Head of caudate nucleus (tissue), 42 donors: ENCODE results near the gene DYNLL2.
"Not testable (repeated sequence)": the region's sequence is repeated elsewhere in the genome, so short reads cannot be mapped to it uniquely, and the experiment has no call there.

Source experiments
- DNase-seq, 42 donors: peaks; one replicate each; pipeline versions ENCODE4 v3.0.0 to v3.0.0-alpha.2; 2020 to 2021; ENCODE audit warnings: mixed read lengths in 7 of 42
- intact Hi-C: fragments of 100-400 bp; cut with DNase I; formaldehyde crosslinking; loops from one replicate; pipeline ENCODE4 v1.15.0; 2022

Gene DYNLL2

GRCh38 chr17:58094118-58094517, 10.9 kb downstream of the DYNLL2 start:
- intact Hi-C loops: no loop called here

DNA sequence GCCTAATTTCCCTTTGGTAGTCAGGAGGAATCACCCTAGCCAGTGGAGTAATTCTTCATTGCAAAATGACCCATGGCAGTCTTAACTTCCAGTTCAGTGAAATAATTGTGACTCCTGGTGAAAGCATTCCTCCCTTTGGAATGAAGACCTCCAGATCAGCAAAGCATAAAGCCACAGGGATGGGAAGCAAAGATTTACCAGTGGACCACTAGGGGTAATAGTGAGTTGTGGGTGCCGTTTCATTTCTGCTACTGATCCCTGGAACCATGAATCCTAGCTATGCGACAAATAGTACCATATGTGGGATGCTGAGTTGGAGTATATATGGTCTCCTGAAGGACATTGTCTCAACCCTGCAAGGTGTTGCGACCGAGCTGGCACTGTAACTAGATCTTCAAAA, 13.7 kb downstream of the DYNLL2 start:
- DNase-seq: no peak
- intact Hi-C loops: no loop called here

More at GRCh38 chr17:58094118-58094517, 10.9 kb downstream of the DYNLL2 start:
- DNase-seq: no peak

- intact Hi-C loops: no loop called here
Observed at GRCh38 chr17:58097384-58098088, 14.3 kb downstream of the DYNLL2 start.

GRCh38 chr17:58100506-58100905, 17.3 kb downstream of the DYNLL2 start:
- intact Hi-C loops: no loop called here
- DNase-seq: no peak

More at GRCh38 chr17:58097384-58098088, 14.3 kb downstream of the DYNLL2 start:
- peak in 1 of 42 donors; percentile 28 for DNase-seq

GRCh38 chr17:58101898-58102297, 18.7 kb downstream of the DYNLL2 start:
- DNase-seq, intact Hi-C loops: not testable (repeated sequence)

DNA sequence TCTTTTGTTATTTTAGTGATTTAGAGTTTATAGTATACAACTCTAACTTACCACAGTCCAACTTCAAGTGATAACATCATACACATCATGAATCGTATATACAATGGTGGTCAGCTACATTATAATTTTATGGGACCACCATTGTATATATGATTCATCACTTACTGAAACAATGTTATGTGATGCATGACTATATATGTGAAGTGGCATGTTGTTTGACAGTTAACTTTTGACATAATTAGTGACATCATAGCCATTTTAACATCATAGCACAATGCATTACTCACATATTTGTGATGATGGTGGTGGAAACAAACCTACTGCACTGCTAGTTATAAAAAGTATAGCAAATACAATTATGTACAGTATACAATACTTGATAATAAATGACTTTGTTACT, 21.9 kb downstream of the DYNLL2 start:
- intact Hi-C loops: no loop called here
- DNase-seq: no peak

DNA sequence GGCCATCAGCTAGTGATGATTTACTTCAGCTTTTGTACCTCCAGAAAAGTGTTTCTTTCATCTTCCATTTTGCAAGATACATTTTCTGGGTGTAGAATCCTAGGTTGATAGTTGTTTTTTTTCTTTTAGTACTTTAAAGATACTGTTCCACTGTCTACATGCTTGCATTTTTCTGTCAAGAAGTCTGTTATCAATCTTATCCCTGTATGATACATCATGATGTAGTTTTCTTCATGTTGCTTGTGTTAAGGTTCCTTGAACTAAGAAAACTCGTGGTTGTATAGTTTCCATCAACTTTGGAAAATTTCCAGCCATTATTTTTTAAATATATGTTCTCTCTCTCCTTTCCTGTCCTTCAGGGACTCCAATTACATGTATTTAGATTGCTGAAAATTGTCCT, 24.1 kb downstream of the DYNLL2 start:
- intact Hi-C loops: no loop called here
- no peak for DNase-seq

GRCh38 chr17:58109197-58109596, 26.0 kb downstream of the DYNLL2 start:
- intact Hi-C loops: no loop called here
- DNase-seq: no peak

GRCh38 chr17:58110012-58110411, 26.8 kb downstream of the DYNLL2 start:
- intact Hi-C loops: loop anchor here (5.0 kb wide), 1 partner anchor 253 kb away; no protein-coding TSS in a partner anchor
- DNase-seq: no peak

DNA sequence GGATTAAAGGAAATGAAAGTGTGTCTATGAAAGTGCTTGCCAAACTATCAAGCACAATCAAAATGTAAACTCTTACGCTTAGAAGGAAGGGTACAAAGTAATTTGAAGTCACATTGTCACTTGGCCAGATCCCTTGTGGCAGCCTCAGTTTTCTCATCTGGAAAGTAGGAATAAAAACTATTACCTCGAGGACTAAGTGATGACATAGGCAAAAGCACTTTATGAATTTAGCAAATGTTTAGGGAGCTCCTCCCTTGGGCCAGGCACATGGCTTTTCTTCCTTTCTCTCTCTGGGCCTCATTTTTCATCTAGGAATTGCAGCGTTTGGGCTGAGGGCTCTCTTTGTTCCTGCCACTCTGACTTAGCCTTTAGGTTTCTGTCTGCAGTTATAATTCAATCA, 28.5 kb downstream of the DYNLL2 start:
- intact Hi-C loops: loop anchor here (5.0 kb wide), 1 partner anchor 254 kb away; no protein-coding TSS in a partner anchor
- no peak for DNase-seq

DNA sequence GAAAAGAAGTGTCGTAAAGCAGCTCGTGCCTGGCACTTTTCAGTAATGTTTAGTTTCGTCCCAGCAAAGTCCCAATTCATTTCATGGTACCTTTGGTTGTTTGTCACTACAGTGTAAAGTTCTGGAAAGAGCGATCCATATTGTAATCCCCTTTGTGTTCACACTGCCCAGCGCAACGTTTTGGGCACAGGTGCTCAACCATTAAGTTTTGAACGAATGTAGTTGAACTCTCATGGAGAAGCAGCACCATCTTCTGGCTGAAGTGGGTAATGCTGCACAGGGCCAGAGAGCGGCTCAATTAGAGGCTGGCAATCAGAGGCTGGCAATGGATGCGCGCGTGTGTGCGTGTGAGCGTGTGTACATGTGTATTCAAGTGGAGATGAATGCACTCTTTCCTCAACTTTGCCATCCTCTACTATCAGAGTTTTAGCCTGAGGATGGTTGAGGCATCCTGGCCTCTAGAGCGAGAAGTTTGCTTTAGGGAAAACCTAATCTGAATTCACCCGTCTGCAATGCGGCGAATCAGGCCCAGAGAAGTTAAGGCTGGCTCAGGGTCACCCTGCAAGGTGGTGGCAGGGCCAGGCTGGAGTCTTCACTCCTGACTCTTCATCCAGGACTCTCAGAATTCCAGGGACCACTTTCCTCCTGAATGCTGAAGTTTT, 29.9 kb downstream of the DYNLL2 start:
- intact Hi-C loops: loop anchor here (5.0 kb wide), 1 partner anchor 256 kb away; no protein-coding TSS in a partner anchor
- peak; percentile 50 to 94 (median 86) for DNase-seq

- no peak for DNase-seq
- intact Hi-C loops: loop anchor here (5.0 kb wide), 1 partner anchor 257 kb away; no protein-coding TSS in a partner anchor
Observed at GRCh38 chr17:58113947-58114346, 30.7 kb downstream of the DYNLL2 start.

GRCh38 chr17:58117382-58117781, 34.2 kb downstream of the DYNLL2 start:
- no peak for DNase-seq
- intact Hi-C loops: no loop called here

DNA sequence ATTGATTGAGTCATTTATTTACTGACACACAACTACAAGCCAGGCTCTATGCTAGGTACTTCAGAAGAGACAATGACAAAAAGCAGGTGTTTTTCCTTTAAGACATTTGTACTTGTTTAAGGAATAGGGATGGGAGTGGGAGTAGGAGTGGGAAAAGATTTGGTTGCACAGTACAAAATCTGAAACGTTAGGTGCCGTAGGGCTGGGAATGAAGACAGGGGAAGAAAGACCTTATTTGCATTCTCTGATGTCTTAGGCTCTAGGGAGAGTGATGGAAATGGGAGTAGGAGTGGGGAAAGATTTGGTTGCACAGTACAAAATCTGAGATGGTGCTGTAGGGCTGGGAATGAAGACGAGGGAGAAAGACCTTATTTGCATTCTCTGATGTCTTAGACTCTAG, 36.3 kb downstream of the DYNLL2 start:
- intact Hi-C loops: no loop called here
- peak in 14 of 42 donors; percentile 11 to 68 (median 34) for DNase-seq

DNA sequence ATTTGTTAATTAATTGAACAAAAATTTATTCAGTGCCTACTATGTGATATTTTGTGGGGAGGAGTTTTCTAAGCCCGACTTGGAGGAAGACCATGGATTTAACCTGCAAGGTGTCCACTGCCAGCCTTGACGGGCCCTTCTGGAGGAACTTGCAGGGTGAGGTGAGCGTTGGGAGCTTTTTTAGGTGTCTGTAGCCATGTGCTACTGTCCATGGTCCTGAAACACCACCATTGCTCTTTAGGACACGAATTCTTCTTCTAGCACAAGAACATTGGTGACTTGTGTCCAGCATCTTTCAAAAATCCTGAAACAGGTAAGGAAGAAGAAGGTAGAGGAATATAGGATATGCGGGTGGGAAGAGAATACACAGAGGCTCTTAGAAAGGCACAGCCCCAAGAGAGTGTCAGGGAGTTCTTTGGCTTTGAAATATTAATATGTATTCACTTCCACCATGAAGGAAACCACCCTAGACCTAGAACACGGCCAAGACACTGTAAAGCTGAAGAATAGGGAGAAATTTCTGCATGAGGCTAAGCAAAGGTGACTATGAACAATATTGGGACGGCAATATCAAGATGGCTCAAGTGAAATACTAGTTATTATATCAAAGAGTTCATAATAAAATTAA, 37.1 kb downstream of the DYNLL2 start:
- peak in 1 of 42 donors; percentile 6 for DNase-seq
- intact Hi-C loops: no loop called here

DNA sequence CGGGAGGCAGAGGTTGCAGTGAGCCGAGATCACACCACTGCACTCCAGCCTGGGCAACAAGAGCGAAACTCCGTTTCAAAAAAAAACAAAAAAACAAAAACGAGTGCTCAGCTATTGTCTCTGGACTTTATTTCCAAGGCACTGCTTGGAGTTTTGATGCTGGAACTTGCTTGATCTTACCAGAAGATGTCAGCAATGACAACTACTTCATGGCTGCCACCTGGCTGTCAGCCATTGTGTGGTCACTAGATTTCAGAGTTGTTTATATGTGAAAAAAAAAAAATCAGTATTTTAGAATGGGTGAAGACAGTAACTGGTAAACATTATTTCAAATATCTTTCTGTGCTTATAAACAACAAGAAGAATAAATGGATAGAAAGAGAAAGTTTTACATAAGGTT, 38.7 kb downstream of the DYNLL2 start:
- intact Hi-C loops: no loop called here
- peak in 18 of 42 donors; percentile 2 to 70 (median 34) for DNase-seq

DNA sequence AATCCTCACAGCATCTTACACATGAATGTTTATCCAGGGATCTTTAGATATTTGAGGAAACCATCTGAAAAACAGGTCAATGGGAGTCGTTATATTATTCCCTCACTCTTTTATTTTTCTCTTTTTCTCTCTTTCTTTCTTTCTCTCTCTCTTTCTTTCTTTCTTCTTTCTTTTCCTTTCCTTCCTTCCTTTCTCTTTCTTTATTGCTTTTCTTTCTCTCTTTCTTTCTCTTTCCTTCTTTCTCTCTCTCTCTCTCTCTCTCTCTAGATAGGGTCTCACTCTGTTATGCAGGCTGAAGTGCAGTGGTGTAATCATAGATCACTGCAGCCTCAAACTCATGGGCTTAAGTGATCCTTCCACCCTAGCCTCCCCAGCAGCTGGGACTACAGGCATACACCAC, 44.6 kb downstream of the DYNLL2 start:
- no peak for DNase-seq
- intact Hi-C loops: no loop called here

DNA sequence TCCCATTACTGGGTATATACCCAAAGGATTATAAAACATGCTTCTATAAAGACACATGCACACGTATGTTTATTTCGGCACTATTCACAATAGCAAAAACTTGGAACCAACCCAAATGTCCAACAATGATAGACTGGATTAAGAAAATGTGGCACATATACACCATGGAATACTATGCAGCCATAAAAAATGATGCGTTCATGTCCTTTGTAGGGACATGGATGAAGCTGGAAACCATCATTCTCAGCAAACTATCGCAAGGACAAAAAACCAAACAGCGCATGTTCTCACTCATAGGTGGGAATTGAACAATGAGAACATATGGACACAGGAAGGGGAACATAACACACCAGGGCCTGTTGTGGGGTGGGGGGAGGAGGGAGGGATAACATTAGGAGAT, 49.5 kb downstream of the DYNLL2 start:
- DNase-seq, intact Hi-C loops: not testable (repeated sequence)

DNA sequence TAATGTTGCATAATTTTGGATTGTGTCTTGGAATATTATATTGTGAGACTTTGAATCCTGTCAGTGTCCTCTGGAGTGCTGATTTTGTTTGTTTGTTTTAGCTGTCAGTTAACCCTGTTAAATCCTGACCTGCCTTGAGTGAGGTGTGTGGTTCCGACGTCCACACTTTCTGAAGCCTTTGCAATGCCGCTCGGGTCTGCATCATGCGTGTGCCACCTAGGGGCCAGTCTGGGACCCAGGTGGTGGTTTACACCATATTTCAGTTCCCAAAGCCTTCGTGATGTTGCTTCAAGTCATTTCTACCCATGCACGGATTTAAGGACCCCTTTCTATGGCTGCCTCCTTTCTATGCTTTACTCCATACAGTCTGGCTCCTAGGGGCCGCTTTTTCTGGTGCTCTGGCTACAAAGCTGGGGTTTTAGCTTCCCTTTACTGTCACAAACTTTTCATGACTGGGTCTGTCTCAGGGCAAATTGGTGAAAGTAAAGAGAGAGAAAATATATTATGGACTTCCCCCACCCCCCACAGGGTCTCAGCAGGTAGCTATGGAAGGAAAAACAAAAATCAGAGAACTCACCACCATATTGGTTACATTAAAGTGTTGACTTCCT, 53.6 kb downstream of the DYNLL2 start:
- DNase-seq: no peak
- intact Hi-C loops: no loop called here

GRCh38 chr17:58141505-58141904, 58.3 kb downstream of the DYNLL2 start:
- no peak for DNase-seq
- intact Hi-C loops: no loop called here
